ENCODE results near the gene CLNS1A.

DNA sequence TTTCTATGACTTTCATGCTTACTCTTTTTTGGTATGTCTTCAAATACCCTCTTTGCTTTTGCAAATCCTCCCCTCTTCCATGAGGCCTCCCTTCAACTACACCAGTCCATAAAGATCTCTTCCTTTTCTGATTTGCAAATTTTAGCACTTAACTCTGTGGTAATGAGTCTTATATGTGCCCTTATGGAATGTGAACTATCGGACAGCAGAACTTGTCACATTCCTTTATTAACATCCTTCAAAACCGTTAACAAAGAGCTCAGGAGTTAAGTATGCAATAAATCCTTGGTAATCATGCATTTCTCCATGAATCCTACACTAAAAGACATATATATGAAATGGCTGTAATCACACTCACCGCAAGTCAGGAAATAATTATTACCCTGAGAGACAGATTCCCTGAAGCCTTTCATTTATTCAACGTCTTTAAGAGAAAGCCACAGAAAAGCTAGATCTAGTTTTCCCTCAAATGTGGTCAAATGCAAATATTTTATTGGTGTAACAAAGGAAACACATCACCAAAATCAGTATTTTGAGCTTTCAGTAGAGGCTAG, 7.4 kb downstream of the CLNS1A start:
- TF ChIP-seq, protein P1, sequence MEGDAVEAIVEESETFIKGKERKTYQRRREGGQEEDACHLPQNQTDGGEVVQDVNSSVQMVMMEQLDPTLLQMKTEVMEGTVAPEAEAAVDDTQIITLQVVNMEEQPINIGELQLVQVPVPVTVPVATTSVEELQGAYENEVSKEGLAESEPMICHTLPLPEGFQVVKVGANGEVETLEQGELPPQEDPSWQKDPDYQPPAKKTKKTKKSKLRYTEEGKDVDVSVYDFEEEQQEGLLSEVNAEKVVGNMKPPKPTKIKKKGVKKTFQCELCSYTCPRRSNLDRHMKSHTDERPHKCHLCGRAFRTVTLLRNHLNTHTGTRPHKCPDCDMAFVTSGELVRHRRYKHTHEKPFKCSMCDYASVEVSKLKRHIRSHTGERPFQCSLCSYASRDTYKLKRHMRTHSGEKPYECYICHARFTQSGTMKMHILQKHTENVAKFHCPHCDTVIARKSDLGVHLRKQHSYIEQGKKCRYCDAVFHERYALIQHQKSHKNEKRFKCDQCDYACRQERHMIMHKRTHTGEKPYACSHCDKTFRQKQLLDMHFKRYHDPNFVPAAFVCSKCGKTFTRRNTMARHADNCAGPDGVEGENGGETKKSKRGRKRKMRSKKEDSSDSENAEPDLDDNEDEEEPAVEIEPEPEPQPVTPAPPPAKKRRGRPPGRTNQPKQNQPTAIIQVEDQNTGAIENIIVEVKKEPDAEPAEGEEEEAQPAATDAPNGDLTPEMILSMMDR (IDR thresholded peaks at IDR 0.05 in 2 of 3, conservative IDR thresholded peaks at IDR 0.05 in 1 of 3; ENCODE audit: borderline replicate concordance in 1 of 3, insufficient read depth in 1 of 3, low read depth in 2 of 3, low read length in 2 of 3), result no peak
- no peak for TF ChIP-seq POLR2A (IDR thresholded peaks at IDR 0.05; ENCODE audit: borderline replicate concordance, extremely low read depth, insufficient read depth, insufficient read length)
- no peak for TF ChIP-seq EZH2 (IDR thresholded peaks at IDR 0.05)
- no peak for TF ChIP-seq CEBPB (IDR thresholded peaks at IDR 0.05; ENCODE audit: low read depth)
- TF ChIP-seq, protein P2, sequence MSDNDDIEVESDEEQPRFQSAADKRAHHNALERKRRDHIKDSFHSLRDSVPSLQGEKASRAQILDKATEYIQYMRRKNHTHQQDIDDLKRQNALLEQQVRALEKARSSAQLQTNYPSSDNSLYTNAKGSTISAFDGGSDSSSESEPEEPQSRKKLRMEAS (IDR thresholded peaks at IDR 0.05), result no peak
- no peak for TF ChIP-seq FOSL1 (IDR thresholded peaks at IDR 0.05; ENCODE audit: low read depth)
- no peak for TF ChIP-seq JUND (IDR thresholded peaks at IDR 0.05)
- no peak for TF ChIP-seq SRF (IDR thresholded peaks at IDR 0.05; ENCODE audit: low read depth)
- TF ChIP-seq RAD21 (IDR thresholded peaks at IDR 0.05; ENCODE audit: low read depth), result no peak
- TF ChIP-seq ZNF274 (IDR thresholded peaks at IDR 0.05; ENCODE audit: low read depth, low read length), result no peak
- no peak for TF ChIP-seq TCF7L2 (IDR thresholded peaks at IDR 0.05; ENCODE audit: borderline replicate concordance, extremely low read depth, insufficient read depth, insufficient read length)
- no peak for TF ChIP-seq SP1 (IDR thresholded peaks at IDR 0.05; ENCODE audit: low read depth)
- no peak for TF ChIP-seq EGR1 (IDR thresholded peaks at IDR 0.05; ENCODE audit: low read depth)
- TF ChIP-seq, protein P3, sequence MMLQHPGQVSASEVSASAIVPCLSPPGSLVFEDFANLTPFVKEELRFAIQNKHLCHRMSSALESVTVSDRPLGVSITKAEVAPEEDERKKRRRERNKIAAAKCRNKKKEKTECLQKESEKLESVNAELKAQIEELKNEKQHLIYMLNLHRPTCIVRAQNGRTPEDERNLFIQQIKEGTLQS (IDR thresholded peaks at IDR 0.05), result no peak

Measured in HCT116 (cell line).